CD14-positive monocyte (primary cell): ENCODE measurements around the gene TPPP2. TPM values are rescaled to one million over a fixed set of nuclear protein-coding genes. Genes with fewer than 3 reads are reported as not detected.
A peak's percentile ranks its signal among the peaks of the same experiment; 100 is the strongest.

Experiments used
- DNase-seq, 3 donors: peaks; one replicate each; pipeline ENCODE4 v3.0.0-alpha.2; 2011 to 2022
- H2AFZ ChIP-seq: 2 replicates; pipeline ENCODE4 v1.6.0; 2012; ENCODE audit warnings: mild to moderate bottlenecking, low read depth, low read length, inconsistent platforms; ENCODE audit not compliant: insufficient read depth, poor library complexity, severe bottlenecking
- H3K27ac ChIP-seq, 2 donors: 1 replicate in 1 of 2; 2 replicates in 1 of 2; pipeline ENCODE4 v1.5.1; 2012 to 2013; ENCODE audit warnings: low read length in 2 of 2, control low read depth in 1 of 2, inconsistent platforms in 1 of 2, low read depth in 1 of 2, mild to moderate bottlenecking in 1 of 2
- H3K27me3 ChIP-seq, 2 donors: one replicate each; pipeline versions ENCODE4 v1.6.0 to v1.6.1; 2011 to 2013; ENCODE audit warnings: low read length in 2 of 2; ENCODE audit not compliant: control insufficient read depth in 2 of 2, insufficient read depth in 2 of 2
- H3K36me3 ChIP-seq, 2 donors: replicated peaks in 1 of 2; 1 replicate in 1 of 2; 2 replicates in 1 of 2; pipeline versions ENCODE4 v1.5.1 to v1.6.1; 2012 to 2013; ENCODE audit warnings: low read length in 2 of 2, control low read depth in 1 of 2, inconsistent platforms in 1 of 2, mild to moderate bottlenecking in 1 of 2; ENCODE audit not compliant: insufficient read depth in 2 of 2, control insufficient read depth in 1 of 2
- H3K4me1 ChIP-seq, 2 donors: 1 replicate in 1 of 2; 2 replicates in 1 of 2; pipeline versions ENCODE4 v1.5.1 to v1.6.1; 2012 to 2013; ENCODE audit warnings: low read length in 2 of 2, control low read depth in 1 of 2, inconsistent platforms in 1 of 2, mild to moderate bottlenecking in 1 of 2, moderate library complexity in 1 of 2; ENCODE audit not compliant: insufficient read depth in 2 of 2, control insufficient read depth in 1 of 2
- H3K4me2 ChIP-seq: replicated peaks from 2 replicates; pipeline ENCODE3; 2012; ENCODE audit warnings: low read length, moderate library complexity, mild to moderate bottlenecking; ENCODE audit not compliant: poor library complexity, severe bottlenecking; ENCODE audit errors: extremely low read depth
- H3K4me3 ChIP-seq, 3 experiments: fragments of 200-600 bp in 1 of 3; sonication (generic) in 1 of 3; replicated peaks in 1 of 3; 1 replicate in 2 of 3; 2 replicates in 1 of 3; pipeline ENCODE4 v1.5.1; 2011 to 2013; ENCODE audit warnings: low read length in 3 of 3, mild to moderate bottlenecking in 3 of 3, control low read depth in 2 of 3, low read depth in 2 of 3, inconsistent platforms in 1 of 3, moderate library complexity in 1 of 3
- H3K79me2 ChIP-seq: 2 replicates; pipeline ENCODE4 v1.6.0; 2012; ENCODE audit warnings: mild to moderate bottlenecking, control low read depth, inconsistent platforms, low read length, moderate library complexity; ENCODE audit not compliant: insufficient read depth
- H3K9ac ChIP-seq: 2 replicates; pipeline ENCODE4 v1.6.0; 2017; ENCODE audit warnings: low read length, mild to moderate bottlenecking; ENCODE audit not compliant: insufficient read depth, poor library complexity, severe bottlenecking
- H3K9me3 ChIP-seq, 2 donors: replicated peaks in 1 of 2; 1 replicate in 1 of 2; 2 replicates in 1 of 2; pipeline versions ENCODE4 v1.5.1 to v1.6.1; 2012 to 2013; ENCODE audit warnings: low read length in 2 of 2, control low read depth in 1 of 2; ENCODE audit not compliant: control insufficient read depth in 1 of 2, insufficient read depth in 1 of 2
- H4K20me1 ChIP-seq: 2 replicates; pipeline ENCODE4 v1.6.0; 2012; ENCODE audit warnings: mild to moderate bottlenecking, low read length, control low read depth, moderate library complexity; ENCODE audit not compliant: insufficient read depth
- H3K27ac Mint-ChIP-seq, 7 donors: one replicate each; pipeline ENCODE4 v1.8.0; 2020; ENCODE audit warnings: mild to moderate bottlenecking in 7 of 7, mixed read lengths in 7 of 7, moderate library complexity in 6 of 7, inconsistent platforms in 2 of 7
- H3K27me3 Mint-ChIP-seq, 3 donors: one replicate each; pipeline ENCODE4 v1.8.0; 2021 to 2022; ENCODE audit warnings: low read depth in 3 of 3, mild to moderate bottlenecking in 3 of 3, mixed read lengths in 3 of 3, moderate library complexity in 3 of 3, inconsistent platforms in 1 of 3
- H3K36me3 Mint-ChIP-seq, 2 donors: one replicate each; pipeline ENCODE4 v1.8.0; 2020; ENCODE audit warnings: mixed read lengths in 2 of 2, inconsistent platforms in 1 of 2, mild to moderate bottlenecking in 1 of 2
- H3K4me1 Mint-ChIP-seq: one replicate; pipeline ENCODE4 v1.8.0; 2020; ENCODE audit warnings: mild to moderate bottlenecking, mixed read lengths
- H3K4me3 Mint-ChIP-seq, 2 donors: one replicate each; pipeline ENCODE4 v1.8.0; 2020; ENCODE audit warnings: mild to moderate bottlenecking in 2 of 2, mixed read lengths in 2 of 2, moderate library complexity in 1 of 2
- H3K9me3 Mint-ChIP-seq, 7 donors: one replicate each; pipeline ENCODE4 v1.8.0; 2020 to 2022; ENCODE audit warnings: mixed read lengths in 7 of 7, mild to moderate bottlenecking in 6 of 7, moderate library complexity in 6 of 7, inconsistent platforms in 2 of 7
- WGBS: methylation state at CpG from one replicate; pipeline ENCODE4 v1.1.5; 2013; ENCODE audit warnings: missing lambda C conversion rate; ENCODE audit not compliant: insufficient coverage; 5-methylcytosine and 5-hydroxymethylcytosine counted together
- intact Hi-C, 2 donors: fragments of 100-400 bp; cut with micrococcal nuclease; formaldehyde crosslinking; loops; one replicate each; pipeline versions ENCODE4 v1.15.0 to v1.15.1; 2023
- polyA plus RNA-seq, 3 donors: library from polyadenylated mRNA; depleted of rRNA in 1 of 3; unstranded in 2 of 3; stranded (reverse) in 1 of 3; fragments of 300-500 nt in 2 of 3; fragments of >200 nt in 1 of 3; fragmentation: Illumina TruSeq in 2 of 3; gene quantifications; 1 replicate in 2 of 3; 2 replicates in 1 of 3; pipeline ENCODE4 v1.2.3, GENCODE V29; 2012 to 2021
- TF ChIP-seq, protein P1 (sequence below): fragments of 200-600 bp; IDR thresholded peaks from one replicate; pipeline ENCODE4 v1.8.0; 2022; ENCODE audit warnings: antibody characterized with exemption, mild to moderate bottlenecking

Gene TPPP2
- polyA plus RNA-seq, 3 donors = not detected

DNA sequence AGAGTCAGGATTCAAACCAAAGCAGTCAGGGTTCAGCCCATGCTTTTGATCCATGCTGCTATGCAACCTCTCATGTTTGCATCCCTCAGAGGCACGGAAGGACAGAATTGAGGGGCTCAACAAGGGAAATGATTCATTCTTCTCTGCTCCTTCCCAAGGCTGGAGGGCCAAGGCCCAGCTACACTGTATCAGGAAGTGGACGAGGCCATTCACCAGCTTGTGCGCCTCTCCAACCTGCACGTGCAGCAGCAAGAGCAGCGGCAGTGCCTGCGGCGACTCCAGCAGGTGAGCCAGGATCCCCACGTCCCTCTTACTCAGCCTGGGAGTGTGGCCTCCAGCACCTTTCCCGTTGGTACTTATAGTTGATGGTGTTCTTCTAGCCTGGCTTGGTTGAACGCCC is 48.7 kb downstream of the TPPP2 start:
- H3K27ac Mint-ChIP-seq = no peak overlapping the region
- TF ChIP-seq, protein P1, sequence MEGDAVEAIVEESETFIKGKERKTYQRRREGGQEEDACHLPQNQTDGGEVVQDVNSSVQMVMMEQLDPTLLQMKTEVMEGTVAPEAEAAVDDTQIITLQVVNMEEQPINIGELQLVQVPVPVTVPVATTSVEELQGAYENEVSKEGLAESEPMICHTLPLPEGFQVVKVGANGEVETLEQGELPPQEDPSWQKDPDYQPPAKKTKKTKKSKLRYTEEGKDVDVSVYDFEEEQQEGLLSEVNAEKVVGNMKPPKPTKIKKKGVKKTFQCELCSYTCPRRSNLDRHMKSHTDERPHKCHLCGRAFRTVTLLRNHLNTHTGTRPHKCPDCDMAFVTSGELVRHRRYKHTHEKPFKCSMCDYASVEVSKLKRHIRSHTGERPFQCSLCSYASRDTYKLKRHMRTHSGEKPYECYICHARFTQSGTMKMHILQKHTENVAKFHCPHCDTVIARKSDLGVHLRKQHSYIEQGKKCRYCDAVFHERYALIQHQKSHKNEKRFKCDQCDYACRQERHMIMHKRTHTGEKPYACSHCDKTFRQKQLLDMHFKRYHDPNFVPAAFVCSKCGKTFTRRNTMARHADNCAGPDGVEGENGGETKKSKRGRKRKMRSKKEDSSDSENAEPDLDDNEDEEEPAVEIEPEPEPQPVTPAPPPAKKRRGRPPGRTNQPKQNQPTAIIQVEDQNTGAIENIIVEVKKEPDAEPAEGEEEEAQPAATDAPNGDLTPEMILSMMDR = no peak
- H3K36me3 ChIP-seq = peaks cover 96 to 100% of the 10 kb centered on the region in 2 donors

DNA sequence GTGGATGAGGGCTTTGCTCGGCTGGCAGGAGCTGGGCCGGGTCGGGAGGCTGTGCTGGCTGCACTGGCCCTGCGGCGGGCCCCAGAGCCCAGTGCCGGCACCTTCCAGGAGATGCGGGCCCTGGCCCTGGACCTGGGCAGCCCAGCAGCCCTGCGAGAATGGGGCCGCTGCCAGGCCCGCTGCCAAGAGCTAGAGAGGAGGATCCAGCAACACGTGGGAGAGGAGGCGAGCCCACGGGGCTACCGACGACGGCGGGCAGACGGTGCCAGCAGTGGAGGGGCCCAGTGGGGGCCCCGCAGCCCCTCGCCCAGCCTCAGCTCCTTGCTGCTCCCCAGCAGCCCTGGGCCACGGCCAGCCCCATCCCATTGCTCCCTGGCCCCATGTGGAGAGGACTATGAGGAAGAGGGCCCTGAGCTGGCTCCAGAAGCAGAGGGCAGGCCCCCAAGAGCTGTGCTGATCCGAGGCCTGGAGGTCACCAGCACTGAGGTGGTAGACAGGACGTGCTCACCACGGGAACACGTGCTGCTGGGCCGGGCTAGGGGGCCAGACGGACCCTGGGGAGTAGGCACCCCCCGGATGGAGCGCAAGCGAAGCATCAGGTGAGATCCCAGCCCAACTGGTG is 51.6 kb downstream of the TPPP2 start:
- Histone ChIP-seq H4K20me1 (peaks cover 5% of the 10 kb centered on the region), H3K27me3 (no peaks in the 10 kb centered on the region), H3K4me3 (no peak overlapping the region), H3K4me2 (no peak overlapping the region), H2AFZ (no peak overlapping the region), H3K27ac (peak overlapping the region in 1 of 2 donors; percentile 32), H3K4me1 (peaks cover 29 to 33% of the 10 kb centered on the region in 2 donors), H3K9me3 (no peaks in the 10 kb centered on the region), H3K36me3 (peaks cover 82 to 99% of the 10 kb centered on the region in 2 donors), H3K9ac (no peak overlapping the region), H3K79me2 (peaks cover 5% of the 10 kb centered on the region)
- TF ChIP-seq, protein P1 = no peak
- Mint-ChIP-seq H3K4me1 (peaks cover 27% of the 10 kb centered on the region), H3K4me3 (no peak overlapping the region), H3K9me3 (peaks cover 0 to 3% (median 0%) of the 10 kb centered on the region in 7 donors), H3K36me3 (peaks cover 77 to 96% of the 10 kb centered on the region in 2 donors), H3K27ac (peak overlapping the region in 4 of 7 donors; percentile 12 to 54 (median 40)), H3K27me3 (peaks cover 1 to 5% (median 3%) of the 10 kb centered on the region in 3 donors)
- WGBS = 92% methylated on average over 25 of the region's 30 CpGs
- no peak for DNase-seq
- intact Hi-C loops = no loop called here

More for the DNA sequence above, 48.7 kb downstream of the TPPP2 start:
- WGBS = 96% methylated on average over 4 of the region's 10 CpGs
- Histone ChIP-seq H3K27me3 (no peaks in the 10 kb centered on the region), H4K20me1 (peaks cover 11% of the 10 kb centered on the region), H3K9me3 (no peaks in the 10 kb centered on the region), H2AFZ (no peak overlapping the region), H3K79me2 (peaks cover 10% of the 10 kb centered on the region), H3K9ac (no peak overlapping the region), H3K27ac (peak overlapping the region in 1 of 2 donors; percentile 32), H3K4me3 (no peak overlapping the region), H3K4me1 (peaks cover under 1 to 4% of the 10 kb centered on the region in 2 donors), H3K4me2 (no peak overlapping the region)
- H3K4me3 Mint-ChIP-seq = no peak overlapping the region
- no peak for DNase-seq
- peaks cover 78 to 97% of the 10 kb centered on the region in 2 donors for H3K36me3 Mint-ChIP-seq
- H3K27me3 Mint-ChIP-seq = peaks cover 0 to 2% (median 0%) of the 10 kb centered on the region in 3 donors
- H3K9me3 Mint-ChIP-seq = peaks cover 0 to 1% (median 0%) of the 10 kb centered on the region in 7 donors
- intact Hi-C loops = no loop called here
- H3K4me1 Mint-ChIP-seq = no peaks in the 10 kb centered on the region

Other genes with a start within 250 kb of the TPPP2 start
- gene RNASE6, start 248.9 kb upstream of the TPPP2 start, polyA plus RNA-seq = 100 to 1,000 TPM; 150 to 353 (median 316) TPM
- gene RNASE1, start 227.4 kb upstream of the TPPP2 start, polyA plus RNA-seq = 100 to 1,000 TPM in 1 of 3 donors, 10 to 100 TPM in 1, 1 to 10 TPM in 1; 2.1 to 191 (median 11.3) TPM
- 10 to 100 TPM in 1 of 3 donors, 1 to 10 TPM in 2; 5.1 to 13.8 (median 8.4) TPM for gene RNASE3, start 138.8 kb upstream of the TPPP2 start, polyA plus RNA-seq
- gene RNASE2, start 74.7 kb upstream of the TPPP2 start, polyA plus RNA-seq = 100 to 1,000 TPM; 100 to 483 (median 307) TPM
- gene METTL17, start 40.2 kb upstream of the TPPP2 start, polyA plus RNA-seq = 100 to 1,000 TPM in 1 of 3 donors, 10 to 100 TPM in 2; 20.1 to 137 (median 21.1) TPM
- gene SLC39A2, start 30.9 kb upstream of the TPPP2 start, polyA plus RNA-seq = not detected
- gene NDRG2, start 5.2 kb upstream of the TPPP2 start, polyA plus RNA-seq = 10 to 100 TPM in 2 of 3 donors, 1 to 10 TPM in 1; 6.8 to 11.7 (median 11.1) TPM
- under 1 TPM in 1 of 3 donors, not detected in 2; 0.39 TPM for gene RNASE13, start 4.6 kb downstream of the TPPP2 start, polyA plus RNA-seq
- not detected for gene RNASE7, start 12.1 kb downstream of the TPPP2 start, polyA plus RNA-seq
- not detected for gene RNASE8, start 27.6 kb downstream of the TPPP2 start, polyA plus RNA-seq
- gene ARHGEF40, start 40.1 kb downstream of the TPPP2 start, polyA plus RNA-seq = 100 to 1,000 TPM in 1 of 3 donors, 10 to 100 TPM in 2; 12.1 to 114 (median 15.3) TPM
- gene ZNF219, start 68.4 kb downstream of the TPPP2 start, polyA plus RNA-seq = 1 to 10 TPM in 1 of 3 donors, under 1 TPM in 2; 0.49 to 7.2 (median 0.68) TPM
- under 1 TPM in 1 of 3 donors, not detected in 2; 0.05 TPM for gene TMEM253, start 70.8 kb downstream of the TPPP2 start, polyA plus RNA-seq
- not detected for gene OR5AU1, start 125.8 kb downstream of the TPPP2 start, polyA plus RNA-seq
- gene HNRNPC, start 239.2 kb downstream of the TPPP2 start, polyA plus RNA-seq = 100 to 1,000 TPM; 391 to 609 (median 580) TPM
- 10 to 100 TPM in 1 of 3 donors, 1 to 10 TPM in 2; 4.7 to 10.4 (median 7.4) TPM for gene RPGRIP1, start 249.9 kb downstream of the TPPP2 start, polyA plus RNA-seq